Gastrocnemius medialis (tissue), 4 donors: ENCODE measurements around the gene HIVEP3.

Experiments
- POLR2A ChIP-seq, 2 donors: fragments of 450-650 bp; IDR thresholded peaks; one replicate each; pipeline ENCODE4 v1.6.1; 2017; ENCODE audit warnings: antibody characterized with exemption in 2 of 2, mild to moderate bottlenecking in 2 of 2, moderate library complexity in 2 of 2
- TF ChIP-seq, protein P1 (sequence below), 5 experiments: fragments of 450-650 bp in 3 of 5; fragments of 200-600 bp in 2 of 5; sonication (generic) in 2 of 5; IDR thresholded peaks in 4 of 5; conservative IDR thresholded peaks in 1 of 5; 1 replicate in 4 of 5; 2 replicates in 1 of 5; pipeline ENCODE4 v1.5.1; 2016 to 2019; ENCODE audit warnings: antibody characterized with exemption in 5 of 5, mild to moderate bottlenecking in 3 of 5, moderate library complexity in 3 of 5

DNA sequence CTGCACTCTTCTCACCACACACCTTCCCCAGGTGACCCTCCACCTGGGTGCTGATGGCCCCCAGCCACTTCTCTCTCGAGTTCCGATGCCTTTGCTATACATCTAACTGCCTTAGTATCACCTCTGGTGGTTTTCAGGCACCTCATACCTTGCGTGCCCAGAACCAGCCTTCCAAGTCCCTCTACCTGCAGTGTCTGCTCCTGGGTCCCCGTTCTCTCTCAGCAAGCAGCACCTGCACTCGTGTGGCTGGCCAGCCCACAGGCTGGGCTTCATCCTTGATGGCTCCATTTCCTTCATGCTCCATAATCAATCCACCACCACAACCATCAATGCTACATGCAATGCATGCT, 385.0 kb downstream of the HIVEP3 start:
- TF ChIP-seq, protein P1, sequence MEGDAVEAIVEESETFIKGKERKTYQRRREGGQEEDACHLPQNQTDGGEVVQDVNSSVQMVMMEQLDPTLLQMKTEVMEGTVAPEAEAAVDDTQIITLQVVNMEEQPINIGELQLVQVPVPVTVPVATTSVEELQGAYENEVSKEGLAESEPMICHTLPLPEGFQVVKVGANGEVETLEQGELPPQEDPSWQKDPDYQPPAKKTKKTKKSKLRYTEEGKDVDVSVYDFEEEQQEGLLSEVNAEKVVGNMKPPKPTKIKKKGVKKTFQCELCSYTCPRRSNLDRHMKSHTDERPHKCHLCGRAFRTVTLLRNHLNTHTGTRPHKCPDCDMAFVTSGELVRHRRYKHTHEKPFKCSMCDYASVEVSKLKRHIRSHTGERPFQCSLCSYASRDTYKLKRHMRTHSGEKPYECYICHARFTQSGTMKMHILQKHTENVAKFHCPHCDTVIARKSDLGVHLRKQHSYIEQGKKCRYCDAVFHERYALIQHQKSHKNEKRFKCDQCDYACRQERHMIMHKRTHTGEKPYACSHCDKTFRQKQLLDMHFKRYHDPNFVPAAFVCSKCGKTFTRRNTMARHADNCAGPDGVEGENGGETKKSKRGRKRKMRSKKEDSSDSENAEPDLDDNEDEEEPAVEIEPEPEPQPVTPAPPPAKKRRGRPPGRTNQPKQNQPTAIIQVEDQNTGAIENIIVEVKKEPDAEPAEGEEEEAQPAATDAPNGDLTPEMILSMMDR (IDR thresholded peaks at IDR 0.05 in 4 of 5, conservative IDR thresholded peaks at IDR 0.05 in 1 of 5) = no peak
- no peak for TF ChIP-seq POLR2A (IDR thresholded peaks at IDR 0.05)
